ENCODE measurements around the gene PEMT. TPM values are rescaled to one million over a fixed set of nuclear protein-coding genes. Genes with fewer than 3 reads are reported as not detected.
A peak's percentile ranks its signal among the peaks of the same experiment; 100 is the strongest.

The PEMT gene
- total and polyA plus RNA-seq, 9 donors, result 6.6 to 62.8 (median 32.5) TPM

GRCh38 chr17:17514993-17515933 lies 76.2 kb downstream of the PEMT start:
- no peaks in the 10 kb centered on the region for H3K9me3 ChIP-seq
- no peak for DNase-seq
- H3K4me1 ChIP-seq (ENCODE audit: insufficient read depth), result no peaks in the 10 kb centered on the region
- TF ChIP-seq EP300 (IDR thresholded peaks at IDR 0.05) (no peak), POLR2A (IDR thresholded peaks at IDR 0.05) (no peak)
- TF ChIP-seq, protein P1, sequence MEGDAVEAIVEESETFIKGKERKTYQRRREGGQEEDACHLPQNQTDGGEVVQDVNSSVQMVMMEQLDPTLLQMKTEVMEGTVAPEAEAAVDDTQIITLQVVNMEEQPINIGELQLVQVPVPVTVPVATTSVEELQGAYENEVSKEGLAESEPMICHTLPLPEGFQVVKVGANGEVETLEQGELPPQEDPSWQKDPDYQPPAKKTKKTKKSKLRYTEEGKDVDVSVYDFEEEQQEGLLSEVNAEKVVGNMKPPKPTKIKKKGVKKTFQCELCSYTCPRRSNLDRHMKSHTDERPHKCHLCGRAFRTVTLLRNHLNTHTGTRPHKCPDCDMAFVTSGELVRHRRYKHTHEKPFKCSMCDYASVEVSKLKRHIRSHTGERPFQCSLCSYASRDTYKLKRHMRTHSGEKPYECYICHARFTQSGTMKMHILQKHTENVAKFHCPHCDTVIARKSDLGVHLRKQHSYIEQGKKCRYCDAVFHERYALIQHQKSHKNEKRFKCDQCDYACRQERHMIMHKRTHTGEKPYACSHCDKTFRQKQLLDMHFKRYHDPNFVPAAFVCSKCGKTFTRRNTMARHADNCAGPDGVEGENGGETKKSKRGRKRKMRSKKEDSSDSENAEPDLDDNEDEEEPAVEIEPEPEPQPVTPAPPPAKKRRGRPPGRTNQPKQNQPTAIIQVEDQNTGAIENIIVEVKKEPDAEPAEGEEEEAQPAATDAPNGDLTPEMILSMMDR (IDR thresholded peaks at IDR 0.05), result no peak
- no peaks in the 10 kb centered on the region for H3K36me3 ChIP-seq
- H3K27me3 ChIP-seq, result no peaks in the 10 kb centered on the region
- intact Hi-C loops (cut with DNase I), result no loop called here
- no peak overlapping the region for H3K4me3 ChIP-seq
- H3K27ac ChIP-seq, result no peak overlapping the region
- 88 to 93% (median 91%) methylated on average over 21 of the region's 21 CpGs for WGBS, 3 donors

DNA sequence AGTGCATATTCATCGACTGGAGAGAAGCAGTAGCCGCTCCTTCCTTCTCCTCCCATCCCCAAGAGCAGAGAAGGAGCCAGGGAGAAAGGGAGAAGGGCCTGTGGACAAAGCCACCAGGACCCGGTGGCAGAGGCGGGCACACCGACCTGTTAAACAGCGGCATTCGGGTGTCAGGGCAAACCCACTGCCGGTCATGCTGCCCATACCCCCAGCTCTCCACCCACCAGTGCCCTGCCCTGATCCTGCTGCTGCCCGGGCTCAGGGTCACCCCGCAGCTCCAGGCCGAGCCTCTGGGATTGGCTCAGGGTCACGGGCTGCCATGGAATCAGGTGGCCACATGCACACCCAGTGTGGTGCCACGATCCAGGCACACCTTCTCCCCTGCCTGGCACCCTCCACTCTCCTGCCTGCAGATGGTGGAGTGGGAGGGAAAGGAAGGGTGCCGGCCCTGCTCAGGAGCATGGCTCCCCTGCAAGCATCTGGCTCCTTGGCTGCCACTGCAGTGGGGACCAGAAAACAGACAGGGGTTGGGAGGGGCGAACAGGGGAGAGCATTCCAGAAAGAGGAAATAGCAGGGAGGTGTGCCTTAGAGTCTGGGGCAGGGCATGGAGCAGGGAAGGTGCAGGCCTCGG lies 77.0 kb downstream of the PEMT start:
- peak in 2 of 5 donors; percentile 8 to 19 for DNase-seq
- no peak overlapping the region for H3K27ac ChIP-seq
- intact Hi-C loops (cut with DNase I), result no loop called here

DNA sequence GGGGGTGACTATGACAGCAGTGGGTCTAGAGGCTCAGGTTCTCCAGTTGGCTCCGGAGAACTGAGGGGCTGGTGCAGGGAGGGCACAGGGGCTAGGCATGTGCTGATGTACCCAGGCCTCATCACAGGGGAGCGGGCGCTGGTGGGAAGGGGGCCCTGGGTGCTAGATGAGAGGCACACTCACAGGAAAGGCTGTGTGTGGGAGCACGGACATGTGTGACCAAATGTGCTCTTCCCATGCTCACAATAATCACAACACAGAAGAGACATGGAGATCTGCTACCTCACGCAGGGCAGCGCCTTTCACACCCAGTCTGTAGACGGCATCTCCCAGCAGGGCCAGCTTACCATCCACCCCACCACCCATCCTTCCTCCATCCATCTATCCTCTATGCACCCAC lies 77.9 kb downstream of the PEMT start:
- intact Hi-C loops (cut with DNase I), result no loop called here
- 95 to 98% (median 97%) methylated on average over 7 of the region's 7 CpGs for WGBS, 3 donors
- Histone ChIP-seq H3K4me1 (ENCODE audit: insufficient read depth) (no peaks in the 10 kb centered on the region), H3K4me3 (no peak overlapping the region), H3K27ac (no peak overlapping the region), H3K27me3 (no peaks in the 10 kb centered on the region), H3K9me3 (no peaks in the 10 kb centered on the region), H3K36me3 (no peaks in the 10 kb centered on the region)
- TF ChIP-seq EP300 (IDR thresholded peaks at IDR 0.05) (no peak), POLR2A (IDR thresholded peaks at IDR 0.05) (no peak)
- TF ChIP-seq, protein P1 (IDR thresholded peaks at IDR 0.05), result no peak
- peak in 2 of 5 donors; percentile 7 to 28 for DNase-seq

More for the DNA sequence above, 77.0 kb downstream of the PEMT start:
- Histone ChIP-seq H3K9me3 (no peaks in the 10 kb centered on the region), H3K36me3 (no peaks in the 10 kb centered on the region), H3K27me3 (no peaks in the 10 kb centered on the region), H3K4me1 (ENCODE audit: insufficient read depth) (no peaks in the 10 kb centered on the region), H3K4me3 (no peak overlapping the region)
- TF ChIP-seq POLR2A (IDR thresholded peaks at IDR 0.05) (no peak), EP300 (IDR thresholded peaks at IDR 0.05) (no peak)
- TF ChIP-seq, protein P1 (IDR thresholded peaks at IDR 0.05), result no peak
- WGBS, 3 donors, result 93 to 96% (median 95%) methylated on average over 16 of the region's 16 CpGs

DNA sequence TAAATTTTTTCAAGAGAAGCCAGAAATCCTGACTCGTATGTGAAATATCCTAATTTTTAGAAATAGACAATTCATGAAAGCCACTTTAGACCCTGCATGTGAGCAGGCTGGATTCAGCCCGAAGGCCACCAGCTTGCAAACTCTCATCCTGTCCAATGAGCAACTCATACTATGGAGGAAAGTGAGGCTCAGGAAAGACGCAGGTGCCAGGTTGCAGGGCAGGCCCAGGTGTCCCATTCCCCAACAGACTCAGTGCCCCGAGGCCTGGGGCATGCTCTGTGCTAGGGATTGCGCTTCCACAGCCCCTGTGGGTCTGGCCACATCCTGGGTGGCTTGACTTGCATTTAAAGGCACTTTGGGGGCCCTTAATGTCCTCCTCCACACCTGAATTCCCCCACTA lies 78.6 kb downstream of the PEMT start:
- no peak overlapping the region for H3K4me3 ChIP-seq
- peak in 2 of 5 donors; percentile 4 to 20 for DNase-seq
- TF ChIP-seq POLR2A (IDR thresholded peaks at IDR 0.05) (no peak), EP300 (IDR thresholded peaks at IDR 0.05) (no peak)
- TF ChIP-seq, protein P1 (IDR thresholded peaks at IDR 0.05), result no peak
- H3K27ac ChIP-seq, result no peak overlapping the region
- H3K36me3 ChIP-seq, result no peaks in the 10 kb centered on the region
- no peaks in the 10 kb centered on the region for H3K4me1 ChIP-seq (ENCODE audit: insufficient read depth)
- no peaks in the 10 kb centered on the region for H3K27me3 ChIP-seq
- intact Hi-C loops (cut with DNase I), result no loop called here
- H3K9me3 ChIP-seq, result no peaks in the 10 kb centered on the region
- 94 to 98% (median 95%) methylated on average over 5 of the region's 5 CpGs for WGBS, 3 donors
